K562 (cell line): ENCODE results near the gene RARG. TPM values are rescaled to one million over a fixed set of nuclear protein-coding genes. Genes with fewer than 3 reads are reported as not detected.

ENCODE experiments used
- ATAC-seq: fragments of 200-7000 bp; cut with Tn5 transposase; 3 replicates; pipeline ENCODE4 v1.9.1; 2020; ENCODE audit warnings: moderate library complexity
- BruUV-seq: library from RNA; stranded (reverse); fragments of 400-500 nt; replicated peaks from 2 replicates; lab custom pipeline; 2021; lab: Mats Ljungman, UMichigan
- CTCF ChIA-PET: fragments of 300-600 bp; formaldehyde crosslinking; extraction: SDS; loops from one replicate; lab custom pipeline; 2021; ENCODE audit warnings: low intra/inter-chr PET ratio; lab: Yijun Ruan, JAX
- POLR2A ChIA-PET: fragments of 300-600, 350-650 bp; sonication (Branson Sonifier 250); formaldehyde crosslinking; extraction: SDS; loops from one replicate; lab custom pipeline; 2021; ENCODE audit warnings: antibody characterized with exemption, inconsistent platforms; lab: Yijun Ruan, JAX
- DNase-seq, 4 experiments: peaks; one replicate each; pipeline versions ENCODE4 v3.0.0 to v3.0.0-alpha.2; 2011 to 2018; ENCODE audit warnings: low spot score in 3 of 4, mixed read lengths in 3 of 4; ENCODE audit errors: extremely low read depth in 1 of 4
- FAIRE-seq: peaks from 2 replicates; lab custom pipeline; 2011; peaks lifted over from hg19 to GRCh38; lab: Jason Lieb, UNC
- H2AFZ ChIP-seq: 2 replicates; pipeline ENCODE4 v1.6.0; 2011; ENCODE audit warnings: low read depth, low read length, control low read depth, inconsistent platforms
- H3K27ac ChIP-seq: fragments of 200-600 bp; 3 replicates; pipeline ENCODE4 v1.8.0; 2011; ENCODE audit warnings: low read depth, mild to moderate bottlenecking, control low read depth, inconsistent platforms, low read length, moderate library complexity, mixed read lengths; ENCODE audit errors: extremely low read depth
- H3K27me3 ChIP-seq, 2 experiments: fragments of 300-600 bp in 1 of 2; 2 replicates in 1 of 2; 3 replicates in 1 of 2; pipeline versions ENCODE4 v1.6.0 to v1.8.0; 2011; ENCODE audit warnings: inconsistent platforms in 2 of 2, low read length in 2 of 2, mild to moderate bottlenecking in 1 of 2, mixed read lengths in 1 of 2, moderate library complexity in 1 of 2; ENCODE audit not compliant: control insufficient read depth in 2 of 2, insufficient read depth in 2 of 2
- H3K36me3 ChIP-seq: fragments of 300-600 bp; 3 replicates; pipeline ENCODE4 v1.8.0; 2011; ENCODE audit warnings: mild to moderate bottlenecking, low read length, inconsistent platforms; ENCODE audit not compliant: control insufficient read depth, insufficient read depth
- H3K4me1 ChIP-seq, 2 experiments: fragments of 200-600 bp in 1 of 2; replicated peaks in 1 of 2; 2 replicates in 1 of 2; 3 replicates in 1 of 2; pipeline versions ENCODE4 v1.5.1 to v1.8.0; 2011; ENCODE audit warnings: inconsistent platforms in 2 of 2, low read length in 2 of 2, mild to moderate bottlenecking in 1 of 2, mixed read lengths in 1 of 2, moderate library complexity in 1 of 2; ENCODE audit not compliant: control insufficient read depth in 2 of 2, insufficient read depth in 2 of 2
- H3K4me2 ChIP-seq: 2 replicates; pipeline ENCODE4 v1.6.1; 2011; ENCODE audit warnings: low read length, control low read depth, inconsistent platforms, mixed read lengths; ENCODE audit not compliant: insufficient read depth
- H3K4me3 ChIP-seq: fragments of 200-600 bp; sonication (generic), shearing (Covaris generic); 2 replicates; pipeline ENCODE4 v1.5.1; 2016; ENCODE audit warnings: control low read depth, inconsistent platforms
- H3K79me2 ChIP-seq: fragments of 200-600 bp; 3 replicates; pipeline ENCODE4 v1.8.0; 2011; ENCODE audit warnings: low read length, inconsistent platforms; ENCODE audit not compliant: control insufficient read depth, insufficient read depth
- H3K9ac ChIP-seq, 2 experiments: 2 replicates each; pipeline versions ENCODE4 v1.6.0 to v1.6.1; 2011; ENCODE audit warnings: low read depth in 2 of 2, low read length in 2 of 2, control low read depth in 1 of 2, inconsistent platforms in 1 of 2, mild to moderate bottlenecking in 1 of 2, mixed read lengths in 1 of 2; ENCODE audit not compliant: insufficient read depth in 1 of 2
- H3K9me1 ChIP-seq: one replicate; pipeline ENCODE4 v1.6.0; 2011; ENCODE audit warnings: inconsistent platforms, mild to moderate bottlenecking, low read length, moderate library complexity; ENCODE audit not compliant: control insufficient read depth, insufficient read depth
- H3K9me3 ChIP-seq: replicated peaks from 2 replicates; pipeline ENCODE4 v1.5.1; 2011; ENCODE audit warnings: low read depth, low read length, inconsistent platforms; ENCODE audit not compliant: control insufficient read depth, insufficient read depth
- H4K20me1 ChIP-seq: replicated peaks from 2 replicates; pipeline ENCODE4 v1.6.1; 2011; ENCODE audit warnings: low read length, inconsistent platforms, mixed read lengths; ENCODE audit not compliant: control insufficient read depth, insufficient read depth
- CTCF ChIP-seq, 3 experiments: IDR thresholded peaks in 2 of 3; conservative IDR thresholded peaks in 1 of 3; 2 replicates each; pipeline ENCODE4 v1.5.1; 2011 to 2012; ENCODE audit warnings: low read length in 3 of 3, mild to moderate bottlenecking in 3 of 3, control low read depth in 2 of 3, improper control_type of control experiment in 1 of 3, inconsistent platforms in 1 of 3, low read depth in 1 of 3, mixed read lengths in 1 of 3, moderate library complexity in 1 of 3; ENCODE audit not compliant: insufficient read depth in 2 of 3
- POLR2G ChIP-seq: fragments of 200-400 bp; formaldehyde crosslinking; IDR thresholded peaks from 2 replicates; pipeline ENCODE4 v1.6.1; 2017; ENCODE audit warnings: low read depth, mild to moderate bottlenecking, antibody characterized with exemption, low read length, moderate library complexity
- ZNF146 ChIP-seq: IDR thresholded peaks from one replicate; pipeline ENCODE4 v1.6.1; 2018; ENCODE audit warnings: missing compliant biosample characterization; ENCODE audit not compliant: unreplicated experiment
- whole genome bisulfite sequencing: fragments of 100-300 bp; shearing (Covaris generic); methylation state at CpG from one replicate; pipeline ENCODE4 v1.1.6; 2016; ENCODE audit warnings: low coverage, mixed read lengths; ENCODE audit not compliant: insufficient coverage; ENCODE audit errors: missing lambda C conversion rate; 5-methylcytosine and 5-hydroxymethylcytosine counted together
- in situ Hi-C: fragments of 300-500 bp; cut with MboI; formaldehyde crosslinking; loops from 4 replicates; pipeline ENCODE4 v1.15.0; 2018; ENCODE audit warnings: inconsistent platforms, mixed read lengths
- intact Hi-C: fragments of 100-400 bp; cut with micrococcal nuclease; formaldehyde crosslinking; loops from 2 replicates; pipeline ENCODE4 v1.14.2; 2022
- polyA plus RNA-seq, 8 experiments: library from polyadenylated mRNA; depleted of rRNA in 4 of 8; stranded (reverse) in 5 of 8; unstranded in 3 of 8; fragments of >200 nt; fragmentation: Nextera tagmentation in 2 of 8; fragmentation: Illumina TruSeq in 1 of 8; extraction: Ambion mirVana in 2 of 8; extraction: Trizol in 1 of 8; gene quantifications; 2 replicates each; pipeline versions ENCODE4 v1.2.1 to v1.2.3, GENCODE V29; 2011 to 2014; ENCODE audit warnings: inconsistent platforms in 1 of 8, missing spikeins in 1 of 8
- total RNA-seq, 7 experiments: library from RNA; depleted of rRNA in 6 of 7; stranded (reverse); fragments of >200 nt in 6 of 7; fragmentation: Illumina TruSeq in 2 of 7; extraction: Trizol in 2 of 7; gene quantifications; 2 replicates each; pipeline versions ENCODE4 v1.2.1 to v1.2.3, GENCODE V29; 2011 to 2021; ENCODE audit warnings: low replicate concordance in 1 of 7

RARG gene
- total and polyA plus RNA-seq, 9 of the 15 experiments (the other 6 are each of a cell fraction or from before 2014, with no cell fraction given): 0.18 to 7.6 (median 3.8) TPM

- ChIA-PET POLR2A (interaction anchor here (0.5 to 1.9 kb wide), 10 partner anchors 9 to 311 kb away, joined by 3 to 8 read pairs (median 3); partner anchors contain the start of genes AAAS and ITGB7), CTCF (interaction anchor here (0.6 kb wide), 1 partner anchor 381 kb away, joined by 3 read pairs; no protein-coding TSS in a partner anchor)
- H3K4me3 ChIP-seq: no peak overlapping the region
- 30% methylated on average over 10 of the region's 10 CpGs for whole genome bisulfite sequencing
- TF ChIP-seq CTCF (IDR thresholded peaks at IDR 0.05 in 2 of 3, conservative IDR thresholded peaks at IDR 0.05 in 1 of 3; ENCODE audit: insufficient read depth in 2 of 3, low read depth in 1 of 3, low read length in 3 of 3) (0 out of 6 replicates have a peak, but pooled peaks of 1 of the 3 experiments have one; percentile 1), POLR2G (peak; percentile 7; the same call in 1 of the 2 replicates), ZNF146 (no peak)
- H3K9me3 ChIP-seq: no peaks in the 10 kb centered on the region
- peaks cover 18 to 24% of the 10 kb centered on the region in 2 experiments; a peak in 4 of 5 replicates for H3K4me1 ChIP-seq
- no peaks in the 10 kb centered on the region for H3K9me1 ChIP-seq
- no peak overlapping the region for H2AFZ ChIP-seq
- intact Hi-C loops: no loop called here
- in situ Hi-C loops: no loop called here
- no peaks in the 10 kb centered on the region for H4K20me1 ChIP-seq
- no peak for ATAC-seq
- no peak overlapping the region for H3K27ac ChIP-seq
- no peaks in the 10 kb centered on the region for H3K27me3 ChIP-seq
- BruUV-seq: no TSS peak
- peaks cover 7% of the 10 kb centered on the region; the same call in 1 of the 3 replicates for H3K36me3 ChIP-seq
- H3K9ac ChIP-seq: peak overlapping the region in 1 of 2 experiments; percentile 57; a peak in 2 of 4 replicates
- no peak for DNase-seq
- no peak for FAIRE-seq
- H3K79me2 ChIP-seq: no peaks in the 10 kb centered on the region
- no peak overlapping the region for H3K4me2 ChIP-seq
Observed at GRCh38 chr12:53195516-53196420, 36.2 kb downstream of the RARG start.
